BE2C (cell line): ENCODE results near the gene SHFL.
A peak's percentile ranks its signal among the peaks of the same experiment; 100 is the strongest.

Source experiments
- DNase-seq: peaks from one replicate; pipeline ENCODE4 v3.0.0-alpha.2; 2020
- H3K27me3 ChIP-seq: fragments of 250-450 bp; sonication (Bioruptor Pico); 2 replicates; pipeline ENCODE4 v1.5.1; 2020; ENCODE audit warnings: mild to moderate bottlenecking
- H3K36me3 ChIP-seq: fragments of 250-450 bp; sonication (Bioruptor Pico); 2 replicates; pipeline ENCODE4 v1.5.1; 2020; ENCODE audit warnings: mild to moderate bottlenecking
- H3K4me1 ChIP-seq: fragments of 250-450 bp; sonication (Bioruptor Pico); 2 replicates; pipeline ENCODE4 v1.5.1; 2020
- H3K4me3 ChIP-seq: 2 replicates; pipeline ENCODE4 v1.5.1; 2011; ENCODE audit warnings: low read depth, low read length
- H3K9me3 ChIP-seq: fragments of 250-450 bp; sonication (Bioruptor Pico); 2 replicates; pipeline ENCODE4 v1.5.1; 2020
- TF ChIP-seq, protein P1 (sequence below): IDR thresholded peaks from 2 replicates; pipeline ENCODE4 v1.5.1; 2012; ENCODE audit warnings: mild to moderate bottlenecking, low read depth, low read length

The SHFL gene

DNA sequence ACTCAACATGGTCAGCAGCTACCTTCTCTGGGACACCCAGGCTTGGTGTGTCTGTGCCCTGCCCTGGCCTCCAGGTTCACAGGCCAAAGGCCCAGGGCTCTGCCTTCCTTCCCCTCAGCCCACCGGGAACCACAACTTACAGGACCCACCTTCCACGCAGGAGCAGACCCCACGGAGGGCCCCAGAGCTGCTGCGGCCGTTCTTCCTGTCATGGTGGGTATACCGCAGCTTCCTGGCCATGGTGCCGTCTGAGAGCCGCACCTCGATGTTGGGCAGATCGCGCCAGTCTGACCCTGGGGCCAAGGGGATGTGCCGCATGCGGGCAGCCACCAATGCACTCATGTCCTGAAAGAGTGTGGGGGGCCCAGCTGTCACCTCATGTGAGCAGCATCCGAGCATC lies 50.8 kb downstream of the SHFL start:
- TF ChIP-seq, protein P1, sequence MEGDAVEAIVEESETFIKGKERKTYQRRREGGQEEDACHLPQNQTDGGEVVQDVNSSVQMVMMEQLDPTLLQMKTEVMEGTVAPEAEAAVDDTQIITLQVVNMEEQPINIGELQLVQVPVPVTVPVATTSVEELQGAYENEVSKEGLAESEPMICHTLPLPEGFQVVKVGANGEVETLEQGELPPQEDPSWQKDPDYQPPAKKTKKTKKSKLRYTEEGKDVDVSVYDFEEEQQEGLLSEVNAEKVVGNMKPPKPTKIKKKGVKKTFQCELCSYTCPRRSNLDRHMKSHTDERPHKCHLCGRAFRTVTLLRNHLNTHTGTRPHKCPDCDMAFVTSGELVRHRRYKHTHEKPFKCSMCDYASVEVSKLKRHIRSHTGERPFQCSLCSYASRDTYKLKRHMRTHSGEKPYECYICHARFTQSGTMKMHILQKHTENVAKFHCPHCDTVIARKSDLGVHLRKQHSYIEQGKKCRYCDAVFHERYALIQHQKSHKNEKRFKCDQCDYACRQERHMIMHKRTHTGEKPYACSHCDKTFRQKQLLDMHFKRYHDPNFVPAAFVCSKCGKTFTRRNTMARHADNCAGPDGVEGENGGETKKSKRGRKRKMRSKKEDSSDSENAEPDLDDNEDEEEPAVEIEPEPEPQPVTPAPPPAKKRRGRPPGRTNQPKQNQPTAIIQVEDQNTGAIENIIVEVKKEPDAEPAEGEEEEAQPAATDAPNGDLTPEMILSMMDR = no peak
- no peak for DNase-seq
- Histone ChIP-seq H3K4me3 (no peak overlapping the region), H3K9me3 (no peaks in the 10 kb centered on the region), H3K4me1 (no peaks in the 10 kb centered on the region), H3K36me3 (peaks cover 95% of the 10 kb centered on the region), H3K27me3 (no peaks in the 10 kb centered on the region)

DNA sequence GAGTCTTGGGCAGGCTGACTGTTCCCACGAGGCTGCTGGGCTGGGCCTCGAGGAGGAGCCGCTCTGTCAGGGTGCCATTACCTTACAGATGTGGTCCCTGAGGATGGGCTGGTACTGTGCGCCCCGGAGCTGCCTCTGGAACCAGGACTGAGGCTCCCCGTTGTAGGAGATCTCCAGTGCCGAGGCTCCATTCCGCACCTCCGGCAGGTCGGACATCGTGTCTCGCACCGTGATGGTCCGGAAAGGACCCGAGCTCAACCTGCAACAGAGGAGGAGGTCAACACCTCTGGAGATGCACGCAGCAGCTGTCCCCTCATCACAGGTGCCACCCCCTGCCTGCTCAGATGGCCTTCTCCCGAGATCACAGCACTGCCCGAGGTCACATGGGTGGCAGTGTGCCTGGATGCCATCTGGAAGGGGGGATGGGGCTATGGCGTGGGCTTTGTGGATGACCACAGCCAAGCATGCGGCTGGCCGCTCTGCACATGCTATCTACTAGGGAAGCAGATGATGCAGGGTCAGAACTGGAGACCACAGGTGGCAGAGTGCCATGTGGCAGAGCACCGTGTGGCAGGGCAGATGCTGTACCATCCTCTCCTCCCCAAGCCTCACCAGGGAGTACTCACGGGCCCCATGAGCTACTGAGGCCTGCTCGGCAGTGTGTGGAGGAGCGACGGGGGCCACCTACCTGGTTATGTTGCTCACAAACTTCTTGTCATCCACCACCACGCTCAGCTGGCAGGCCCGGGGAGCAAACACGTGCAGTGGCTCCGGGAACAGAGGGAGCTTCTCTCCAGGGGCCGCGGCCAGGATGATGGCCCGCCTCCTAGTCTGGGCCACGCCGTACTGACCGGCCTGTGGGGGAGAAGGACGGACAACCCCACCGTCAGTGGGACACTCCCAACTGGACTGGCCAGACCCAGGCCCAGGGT lies 51.9 kb downstream of the SHFL start:
- Histone ChIP-seq H3K9me3 (no peaks in the 10 kb centered on the region), H3K4me3 (no peak overlapping the region), H3K27me3 (no peaks in the 10 kb centered on the region), H3K36me3 (peaks cover 97% of the 10 kb centered on the region), H3K4me1 (no peaks in the 10 kb centered on the region)
- TF ChIP-seq, protein P1 = no peak
- DNase-seq = no peak

DNA sequence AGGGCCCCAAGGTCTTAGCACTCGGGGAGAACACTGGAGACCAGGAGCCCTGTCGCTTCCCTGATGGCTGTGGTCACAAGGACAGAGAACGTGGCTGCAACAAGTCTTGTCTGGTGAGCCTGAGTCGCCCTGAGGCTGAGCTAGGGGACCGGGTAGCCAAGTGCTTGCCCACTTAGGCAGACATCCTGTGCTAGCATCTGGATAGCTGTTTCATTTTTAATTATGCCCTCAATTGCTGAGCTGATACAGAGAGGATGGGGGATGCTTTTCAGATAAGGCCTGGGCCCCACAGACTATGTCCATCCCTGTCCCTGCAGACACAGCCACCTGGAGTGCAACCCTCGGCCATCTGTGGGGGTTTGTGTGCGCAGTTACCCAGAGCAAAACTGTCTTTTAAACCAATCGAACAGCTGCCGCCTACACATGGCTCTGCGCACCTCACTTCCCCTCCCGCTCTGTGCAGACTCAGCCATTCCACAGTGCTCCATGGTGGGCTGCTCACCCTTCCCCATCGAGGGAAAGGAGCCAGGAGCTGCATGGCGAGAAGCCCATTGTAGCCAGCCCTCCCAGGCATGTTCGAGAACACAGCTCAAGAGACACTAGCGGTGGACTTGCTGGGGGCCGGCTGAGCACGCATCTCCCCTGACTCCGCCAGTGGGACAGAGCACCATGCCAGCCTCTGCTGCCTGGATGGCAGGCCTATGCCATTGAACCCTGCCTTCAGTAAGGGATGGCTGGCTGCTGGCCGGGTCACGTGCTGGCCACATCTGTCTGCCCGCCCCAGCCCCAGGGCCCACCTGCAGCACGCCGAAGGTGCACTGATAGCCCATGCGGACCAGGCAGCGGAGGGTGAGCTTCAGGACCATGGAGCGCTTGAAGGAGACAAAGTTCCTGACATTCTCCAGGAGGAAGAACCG lies 53.0 kb downstream of the SHFL start:
- Histone ChIP-seq H3K4me1 (no peaks in the 10 kb centered on the region), H3K36me3 (peaks cover 97% of the 10 kb centered on the region), H3K27me3 (no peaks in the 10 kb centered on the region), H3K4me3 (no peak overlapping the region), H3K9me3 (no peaks in the 10 kb centered on the region)
- TF ChIP-seq, protein P1 = no peak
- peak; percentile 59 for DNase-seq

DNA sequence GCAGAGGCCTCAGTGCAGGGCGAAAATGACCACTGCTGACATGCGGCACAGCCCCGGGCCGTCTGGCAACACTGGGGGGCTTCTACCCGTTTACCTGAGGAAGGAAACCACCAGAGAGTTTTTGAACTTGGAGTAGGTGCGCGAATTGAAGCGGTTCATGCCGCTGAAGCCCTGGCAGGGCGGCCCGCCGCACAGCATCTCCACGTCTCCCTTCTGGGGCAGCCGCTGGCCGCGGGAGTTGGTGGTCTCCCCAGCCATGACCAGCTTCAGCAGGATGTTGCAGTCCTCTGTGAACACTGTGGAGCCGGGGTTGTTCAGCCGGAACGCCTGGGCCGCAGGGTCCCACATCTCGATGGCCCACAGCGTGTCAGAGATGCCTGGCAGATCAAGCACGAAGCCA lies 53.8 kb downstream of the SHFL start:
- no peak for DNase-seq
- TF ChIP-seq, protein P1 = no peak
- Histone ChIP-seq H3K4me3 (no peak overlapping the region), H3K36me3 (peaks cover 100% of the 10 kb centered on the region), H3K4me1 (no peaks in the 10 kb centered on the region), H3K9me3 (no peaks in the 10 kb centered on the region), H3K27me3 (no peaks in the 10 kb centered on the region)

GRCh38 chr19:10141479-10141878 lies 55.4 kb downstream of the SHFL start:
- TF ChIP-seq, protein P1 = no peak
- no peaks in the 10 kb centered on the region for H3K4me1 ChIP-seq
- H3K36me3 ChIP-seq = peaks cover 100% of the 10 kb centered on the region
- no peak for DNase-seq
- no peaks in the 10 kb centered on the region for H3K27me3 ChIP-seq
- H3K4me3 ChIP-seq = no peak overlapping the region
- no peaks in the 10 kb centered on the region for H3K9me3 ChIP-seq

DNA sequence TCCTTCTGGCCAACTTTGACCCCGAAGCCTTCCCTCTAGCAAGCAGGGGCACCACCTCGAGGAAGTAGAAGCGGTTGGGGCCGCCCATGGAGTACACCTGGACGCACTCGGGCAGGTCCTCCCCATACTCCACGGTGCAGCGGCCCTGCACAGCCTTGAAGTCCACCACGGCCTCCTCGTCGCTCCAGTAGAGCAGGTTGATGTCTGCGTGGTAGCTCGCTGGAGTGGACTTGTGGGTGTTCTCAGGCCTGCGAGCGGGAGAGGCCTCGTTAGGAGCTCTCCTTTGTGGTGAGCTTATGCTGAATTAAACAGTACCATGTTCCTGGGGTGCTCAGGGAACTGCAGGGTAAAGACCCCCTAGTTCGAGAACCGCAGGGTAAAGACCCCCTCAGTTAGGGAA lies 55.9 kb downstream of the SHFL start:
- no peaks in the 10 kb centered on the region for H3K27me3 ChIP-seq
- H3K4me1 ChIP-seq = no peaks in the 10 kb centered on the region
- TF ChIP-seq, protein P1 = no peak
- H3K36me3 ChIP-seq = peaks cover 100% of the 10 kb centered on the region
- DNase-seq = no peak
- no peak overlapping the region for H3K4me3 ChIP-seq
- no peaks in the 10 kb centered on the region for H3K9me3 ChIP-seq
